K562 (cell line): ENCODE data around the gene MRPL52. TPM values are rescaled to one million over a fixed set of nuclear protein-coding genes. Genes with fewer than 3 reads are reported as not detected.
A peak's percentile ranks its signal among the peaks of the same experiment; 100 is the strongest.

Source experiments
- ATAC-seq: fragments of 200-7000 bp; cut with Tn5 transposase; 3 replicates; pipeline ENCODE4 v1.9.1; 2020; ENCODE audit warnings: moderate library complexity
- BruUV-seq: library from RNA; stranded (reverse); fragments of 400-500 nt; replicated peaks from 2 replicates; lab custom pipeline; 2021; lab: Mats Ljungman, UMichigan
- CTCF ChIA-PET: fragments of 300-600 bp; formaldehyde crosslinking; extraction: SDS; loops from one replicate; lab custom pipeline; 2021; ENCODE audit warnings: low intra/inter-chr PET ratio; lab: Yijun Ruan, JAX
- POLR2A ChIA-PET: fragments of 300-600, 350-650 bp; sonication (Branson Sonifier 250); formaldehyde crosslinking; extraction: SDS; loops from one replicate; lab custom pipeline; 2021; ENCODE audit warnings: antibody characterized with exemption, inconsistent platforms; lab: Yijun Ruan, JAX
- DNase-seq, 4 experiments: peaks; one replicate each; pipeline versions ENCODE4 v3.0.0 to v3.0.0-alpha.2; 2011 to 2018; ENCODE audit warnings: low spot score in 3 of 4, mixed read lengths in 3 of 4; ENCODE audit errors: extremely low read depth in 1 of 4
- FAIRE-seq: peaks from 2 replicates; lab custom pipeline; 2011; peaks lifted over from hg19 to GRCh38; lab: Jason Lieb, UNC
- H2AFZ ChIP-seq: 2 replicates; pipeline ENCODE4 v1.6.0; 2011; ENCODE audit warnings: low read depth, low read length, control low read depth, inconsistent platforms
- H3K27ac ChIP-seq: fragments of 200-600 bp; 3 replicates; pipeline ENCODE4 v1.8.0; 2011; ENCODE audit warnings: low read depth, mild to moderate bottlenecking, control low read depth, inconsistent platforms, low read length, moderate library complexity, mixed read lengths; ENCODE audit errors: extremely low read depth
- H3K27me3 ChIP-seq, 2 experiments: fragments of 300-600 bp in 1 of 2; 2 replicates in 1 of 2; 3 replicates in 1 of 2; pipeline versions ENCODE4 v1.6.0 to v1.8.0; 2011; ENCODE audit warnings: inconsistent platforms in 2 of 2, low read length in 2 of 2, mild to moderate bottlenecking in 1 of 2, mixed read lengths in 1 of 2, moderate library complexity in 1 of 2; ENCODE audit not compliant: control insufficient read depth in 2 of 2, insufficient read depth in 2 of 2
- H3K36me3 ChIP-seq: fragments of 300-600 bp; 3 replicates; pipeline ENCODE4 v1.8.0; 2011; ENCODE audit warnings: mild to moderate bottlenecking, low read length, inconsistent platforms; ENCODE audit not compliant: control insufficient read depth, insufficient read depth
- H3K4me1 ChIP-seq, 2 experiments: fragments of 200-600 bp in 1 of 2; replicated peaks in 1 of 2; 2 replicates in 1 of 2; 3 replicates in 1 of 2; pipeline versions ENCODE4 v1.5.1 to v1.8.0; 2011; ENCODE audit warnings: inconsistent platforms in 2 of 2, low read length in 2 of 2, mild to moderate bottlenecking in 1 of 2, mixed read lengths in 1 of 2, moderate library complexity in 1 of 2; ENCODE audit not compliant: control insufficient read depth in 2 of 2, insufficient read depth in 2 of 2
- H3K4me2 ChIP-seq: 2 replicates; pipeline ENCODE4 v1.6.1; 2011; ENCODE audit warnings: low read length, control low read depth, inconsistent platforms, mixed read lengths; ENCODE audit not compliant: insufficient read depth
- H3K4me3 ChIP-seq: fragments of 200-600 bp; sonication (generic), shearing (Covaris generic); 2 replicates; pipeline ENCODE4 v1.5.1; 2016; ENCODE audit warnings: control low read depth, inconsistent platforms
- H3K79me2 ChIP-seq: fragments of 200-600 bp; 3 replicates; pipeline ENCODE4 v1.8.0; 2011; ENCODE audit warnings: low read length, inconsistent platforms; ENCODE audit not compliant: control insufficient read depth, insufficient read depth
- H3K9ac ChIP-seq, 2 experiments: 2 replicates each; pipeline versions ENCODE4 v1.6.0 to v1.6.1; 2011; ENCODE audit warnings: low read depth in 2 of 2, low read length in 2 of 2, control low read depth in 1 of 2, inconsistent platforms in 1 of 2, mild to moderate bottlenecking in 1 of 2, mixed read lengths in 1 of 2; ENCODE audit not compliant: insufficient read depth in 1 of 2
- H3K9me1 ChIP-seq: one replicate; pipeline ENCODE4 v1.6.0; 2011; ENCODE audit warnings: inconsistent platforms, mild to moderate bottlenecking, low read length, moderate library complexity; ENCODE audit not compliant: control insufficient read depth, insufficient read depth
- H3K9me3 ChIP-seq: replicated peaks from 2 replicates; pipeline ENCODE4 v1.5.1; 2011; ENCODE audit warnings: low read depth, low read length, inconsistent platforms; ENCODE audit not compliant: control insufficient read depth, insufficient read depth
- H4K20me1 ChIP-seq: replicated peaks from 2 replicates; pipeline ENCODE4 v1.6.1; 2011; ENCODE audit warnings: low read length, inconsistent platforms, mixed read lengths; ENCODE audit not compliant: control insufficient read depth, insufficient read depth
- BRD9 ChIP-seq: fragments of 450-650 bp; IDR thresholded peaks from 2 replicates; pipeline ENCODE4 v1.6.1; 2018; ENCODE audit warnings: low read depth; ENCODE audit not compliant: partially characterized antibody
- CREB1 ChIP-seq, 2 experiments: sonication (generic) in 1 of 2; formaldehyde crosslinking in 1 of 2; IDR thresholded peaks; 2 replicates each; pipeline versions ENCODE4 v1.6.1 to v1.8.0; 2012 to 2022; ENCODE audit warnings: inconsistent platforms in 1 of 2, mild to moderate bottlenecking in 1 of 2, missing genetic modification reagents in 1 of 2, moderate library complexity in 1 of 2
- CTCF ChIP-seq, 3 experiments: IDR thresholded peaks in 2 of 3; conservative IDR thresholded peaks in 1 of 3; 2 replicates each; pipeline ENCODE4 v1.5.1; 2011 to 2012; ENCODE audit warnings: low read length in 3 of 3, mild to moderate bottlenecking in 3 of 3, control low read depth in 2 of 3, improper control_type of control experiment in 1 of 3, inconsistent platforms in 1 of 3, low read depth in 1 of 3, mixed read lengths in 1 of 3, moderate library complexity in 1 of 3; ENCODE audit not compliant: insufficient read depth in 2 of 3
- EHMT2 ChIP-seq: fragments of 450-650 bp; IDR thresholded peaks from 2 replicates; pipeline ENCODE4 v1.6.1; 2018; ENCODE audit warnings: antibody characterized with exemption
- FOXA3 ChIP-seq, 2 experiments: fragments of 450-650 bp in 1 of 2; sonication (generic) in 1 of 2; formaldehyde crosslinking; IDR thresholded peaks in 1 of 2; conservative IDR thresholded peaks in 1 of 2; 2 replicates each; pipeline versions ENCODE4 v1.4.0 to v1.8.0; 2020 to 2022; ENCODE audit warnings: mild to moderate bottlenecking in 2 of 2, missing genetic modification reagents in 1 of 2
- FUS ChIP-seq: fragments of 200-400 bp; formaldehyde crosslinking; optimal IDR thresholded peaks from 2 replicates; pipeline ENCODE3; 2017; ENCODE audit warnings: low read depth, low read length
- KLF1 ChIP-seq: fragments of 450-650 bp; IDR thresholded peaks from 2 replicates; pipeline ENCODE4 v1.6.1; 2016; ENCODE audit warnings: missing genetic modification characterization, missing compliant biosample characterization
- MAFG ChIP-seq: fragments of 450-650 bp; conservative IDR thresholded peaks from 2 replicates; pipeline ENCODE4 v1.6.1; 2016; ENCODE audit warnings: missing genetic modification characterization, missing compliant biosample characterization
- NRF1 ChIP-seq, 2 experiments: fragments of 450-650 bp; IDR thresholded peaks in 1 of 2; conservative IDR thresholded peaks in 1 of 2; 2 replicates each; pipeline ENCODE4 v1.6.1; 2014; ENCODE audit warnings: mild to moderate bottlenecking in 2 of 2
- RAD21 ChIP-seq, 2 experiments: fragments of 250-450 bp in 1 of 2; fragments of 450-650 bp in 1 of 2; sonication (Bioruptor Pico) in 1 of 2; formaldehyde crosslinking in 1 of 2; IDR thresholded peaks in 1 of 2; conservative IDR thresholded peaks in 1 of 2; 2 replicates each; pipeline versions ENCODE4 v1.4.0 to v1.8.0; 2020 to 2022; ENCODE audit warnings: mild to moderate bottlenecking in 2 of 2, moderate library complexity in 1 of 2
- RBM14 ChIP-seq: fragments of 200-400 bp; formaldehyde crosslinking; IDR thresholded peaks from 2 replicates; pipeline ENCODE4 v1.6.1; 2018; ENCODE audit warnings: low read depth, mild to moderate bottlenecking, low read length, moderate library complexity, borderline replicate concordance; ENCODE audit not compliant: insufficient read depth
- SAFB ChIP-seq: fragments of 200-400 bp; formaldehyde crosslinking; IDR thresholded peaks from 2 replicates; pipeline ENCODE4 v1.6.1; 2017; ENCODE audit warnings: low read depth, low read length, borderline replicate concordance
- SOX6 ChIP-seq: fragments of 450-650 bp; IDR thresholded peaks from 2 replicates; pipeline ENCODE4 v1.6.1; 2014; ENCODE audit warnings: mild to moderate bottlenecking
- XRCC5 ChIP-seq: fragments of 200-400 bp; formaldehyde crosslinking; IDR thresholded peaks from 2 replicates; pipeline ENCODE4 v1.6.1; 2017; ENCODE audit warnings: low read depth, mild to moderate bottlenecking, low read length
- ZNF217 ChIP-seq: sonication (generic); formaldehyde crosslinking; IDR thresholded peaks from 2 replicates; pipeline ENCODE4 v1.8.0; 2022; ENCODE audit warnings: mild to moderate bottlenecking, missing genetic modification reagents
- WGBS: fragments of 100-300 bp; shearing (Covaris generic); methylation state at CpG from one replicate; pipeline ENCODE4 v1.1.6; 2016; ENCODE audit warnings: low coverage, mixed read lengths; ENCODE audit not compliant: insufficient coverage; ENCODE audit errors: missing lambda C conversion rate; 5-methylcytosine and 5-hydroxymethylcytosine counted together
- in situ Hi-C: fragments of 300-500 bp; cut with MboI; formaldehyde crosslinking; loops from 4 replicates; pipeline ENCODE4 v1.15.0; 2018; ENCODE audit warnings: inconsistent platforms, mixed read lengths
- intact Hi-C: fragments of 100-400 bp; cut with micrococcal nuclease; formaldehyde crosslinking; loops from 2 replicates; pipeline ENCODE4 v1.14.2; 2022
- polyA plus RNA-seq, 8 experiments: library from polyadenylated mRNA; depleted of rRNA in 4 of 8; stranded (reverse) in 5 of 8; unstranded in 3 of 8; fragments of >200 nt; fragmentation: Nextera tagmentation in 2 of 8; fragmentation: Illumina TruSeq in 1 of 8; extraction: Ambion mirVana in 2 of 8; extraction: Trizol in 1 of 8; gene quantifications; 2 replicates each; pipeline versions ENCODE4 v1.2.1 to v1.2.3, GENCODE V29; 2011 to 2014; ENCODE audit warnings: inconsistent platforms in 1 of 8, missing spikeins in 1 of 8
- total RNA-seq, 7 experiments: library from RNA; depleted of rRNA in 6 of 7; stranded (reverse); fragments of >200 nt in 6 of 7; fragmentation: Illumina TruSeq in 2 of 7; extraction: Trizol in 2 of 7; gene quantifications; 2 replicates each; pipeline versions ENCODE4 v1.2.1 to v1.2.3, GENCODE V29; 2011 to 2021; ENCODE audit warnings: low replicate concordance in 1 of 7
- TF ChIP-seq, protein P1 (sequence below): sonication (generic); formaldehyde crosslinking; IDR thresholded peaks from 2 replicates; pipeline ENCODE4 v1.8.1; 2023; ENCODE audit warnings: mild to moderate bottlenecking, missing genetic modification reagents

The MRPL52 gene
- total and polyA plus RNA-seq, 9 of the 15 experiments (the other 6 are each of a cell fraction or from before 2014, with no cell fraction given), result 56.5 to 213 (median 168) TPM

DNA sequence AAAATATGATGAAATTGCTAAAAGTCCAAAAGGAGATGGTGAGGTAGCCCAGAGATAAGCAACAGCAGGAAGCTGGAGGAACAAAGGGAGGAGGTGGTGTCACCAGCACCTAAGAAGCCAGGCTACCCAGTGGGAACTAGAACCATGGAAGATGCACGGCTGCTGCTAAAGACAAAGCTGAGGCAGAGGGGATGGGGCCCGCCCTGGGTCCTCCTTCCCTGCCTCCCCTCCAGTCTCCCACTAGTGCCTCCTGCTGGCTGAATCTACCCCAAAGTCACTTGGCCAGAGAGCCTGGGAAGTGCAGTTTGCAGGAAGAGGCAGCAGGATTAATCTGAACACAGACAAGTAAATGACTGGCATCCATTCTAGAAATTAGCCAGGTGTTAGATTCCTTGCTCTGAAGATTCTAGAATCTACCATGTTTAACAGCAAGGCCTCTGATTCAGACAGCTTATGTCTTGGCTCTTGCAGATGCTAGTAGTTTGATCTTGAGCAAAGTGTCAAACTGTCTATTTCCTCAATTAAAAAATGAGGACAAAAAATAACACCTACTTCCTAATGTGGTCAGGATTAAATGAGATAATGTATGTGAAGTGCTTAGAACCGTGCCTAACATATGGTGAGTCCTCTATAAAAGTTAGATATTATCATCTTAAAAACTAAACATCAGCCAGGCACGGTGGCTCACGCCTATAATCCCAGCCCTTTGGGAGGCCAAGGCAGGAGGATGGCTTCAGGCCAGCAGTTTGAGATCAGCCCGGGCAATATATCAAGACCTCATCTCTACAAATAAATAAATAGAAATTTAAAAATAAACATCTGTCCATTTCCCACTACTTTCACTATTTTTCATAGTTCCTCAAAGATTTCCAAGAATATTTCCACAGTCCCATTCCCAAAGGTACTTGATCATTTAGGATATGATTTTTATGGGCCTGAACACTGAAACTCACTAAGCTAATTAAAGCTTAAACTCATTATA is 36.0 kb downstream of the MRPL52 start:
- no peak for FAIRE-seq
- Histone ChIP-seq H3K79me2 (no peaks in the 10 kb centered on the region), H3K27ac (no peak overlapping the region), H3K9ac (no peak overlapping the region; a peak in 1 of 4 replicates), H3K4me3 (no peak overlapping the region), H3K9me3 (no peaks in the 10 kb centered on the region), H4K20me1 (no peaks in the 10 kb centered on the region), H3K36me3 (no peaks in the 10 kb centered on the region), H3K4me2 (peak overlapping the region; percentile 5; the same call in 1 of the 2 replicates), H2AFZ (peak overlapping the region; percentile 56), H3K4me1 (peaks cover 14 to 20% of the 10 kb centered on the region in 2 experiments), H3K27me3 (no peaks in the 10 kb centered on the region), H3K9me1 (no peaks in the 10 kb centered on the region)
- peak; percentile 92 for ATAC-seq
- ChIA-PET POLR2A (interaction anchor here (0.7 to 1.1 kb wide), 3 partner anchors 8 to 93 kb away, joined by 3 to 4 read pairs (median 3); no protein-coding TSS in a partner anchor), CTCF (interaction anchor here (0.8 to 1.3 kb wide), 3 partner anchors 42 to 309 kb away, joined by 4 to 5 read pairs (median 4); no protein-coding TSS in a partner anchor)
- intact Hi-C loops, result no loop called here
- BruUV-seq, result no TSS peak
- DNase-seq, result peak; percentile 48 to 72 (median 62)
- in situ Hi-C loops, result no loop called here
- WGBS, result 24% methylated on average over 6 of the region's 6 CpGs
- TF ChIP-seq RAD21 (CRISPR knock-in tag; conservative IDR thresholded peaks at IDR 0.05 in 1 of 2, IDR thresholded peaks at IDR 0.05 in 1 of 2), result peak in 1 of 2 experiments; percentile 47; a peak in 2 of 4 replicates
- 0 out of 2 replicates have a peak, but pooled peaks have one; percentile 31 for TF ChIP-seq SOX6
- TF ChIP-seq CTCF (IDR thresholded peaks at IDR 0.05 in 2 of 3, conservative IDR thresholded peaks at IDR 0.05 in 1 of 3; ENCODE audit: insufficient read depth in 2 of 3, low read depth in 1 of 3, low read length in 3 of 3), result peak; percentile 69 to 84 (median 75)
- no peak for TF ChIP-seq SAFB
- TF ChIP-seq ZNF217 (CRISPR knock-in tag), result no peak
- TF ChIP-seq RBM14, result no peak
- 0 out of 2 replicates have a peak, but pooled peaks have one; percentile 43 for TF ChIP-seq XRCC5
- peak; percentile 68; the same call in 1 of the 2 replicates for TF ChIP-seq EHMT2
- no peak for TF ChIP-seq FUS
- TF ChIP-seq BRD9, result no peak
- 0 out of 4 replicates have a peak, but pooled peaks of 1 of the 2 experiments have one; percentile 44 for TF ChIP-seq FOXA3 (CRISPR knock-in tag; conservative IDR thresholded peaks at IDR 0.05 in 1 of 2, IDR thresholded peaks at IDR 0.05 in 1 of 2)
- no peak for TF ChIP-seq KLF1 (tag)
- TF ChIP-seq NRF1 (conservative IDR thresholded peaks at IDR 0.05 in 1 of 2, IDR thresholded peaks at IDR 0.05 in 1 of 2), result 0 out of 4 replicates have a peak, but pooled peaks of 1 of the 2 experiments have one; percentile 7
- TF ChIP-seq MAFG (tag), result no peak
- TF ChIP-seq, protein P1, sequence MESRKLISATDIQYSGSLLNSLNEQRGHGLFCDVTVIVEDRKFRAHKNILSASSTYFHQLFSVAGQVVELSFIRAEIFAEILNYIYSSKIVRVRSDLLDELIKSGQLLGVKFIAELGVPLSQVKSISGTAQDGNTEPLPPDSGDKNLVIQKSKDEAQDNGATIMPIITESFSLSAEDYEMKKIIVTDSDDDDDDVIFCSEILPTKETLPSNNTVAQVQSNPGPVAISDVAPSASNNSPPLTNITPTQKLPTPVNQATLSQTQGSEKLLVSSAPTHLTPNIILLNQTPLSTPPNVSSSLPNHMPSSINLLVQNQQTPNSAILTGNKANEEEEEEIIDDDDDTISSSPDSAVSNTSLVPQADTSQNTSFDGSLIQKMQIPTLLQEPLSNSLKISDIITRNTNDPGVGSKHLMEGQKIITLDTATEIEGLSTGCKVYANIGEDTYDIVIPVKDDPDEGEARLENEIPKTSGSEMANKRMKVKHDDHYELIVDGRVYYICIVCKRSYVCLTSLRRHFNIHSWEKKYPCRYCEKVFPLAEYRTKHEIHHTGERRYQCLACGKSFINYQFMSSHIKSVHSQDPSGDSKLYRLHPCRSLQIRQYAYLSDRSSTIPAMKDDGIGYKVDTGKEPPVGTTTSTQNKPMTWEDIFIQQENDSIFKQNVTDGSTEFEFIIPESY (CRISPR knock-in tag), result no peak
- no peak for TF ChIP-seq CREB1 (IDR thresholded peaks at IDR 0.05)
- no peak for TF ChIP-seq CREB1 (CRISPR knock-in tag; IDR thresholded peaks at IDR 0.05)
